Suprapubic skin (tissue), 4 donors: ENCODE measurements around the gene CA9.

Experiments used
- CTCF ChIP-seq, 2 donors: fragments of 200-600 bp in 1 of 2; fragments of 450-650 bp in 1 of 2; sonication (generic) in 1 of 2; IDR thresholded peaks; one replicate each; pipeline ENCODE4 v1.5.1; 2016 to 2019; ENCODE audit warnings: antibody characterized with exemption in 2 of 2, mild to moderate bottlenecking in 1 of 2, moderate library complexity in 1 of 2
- POLR2A ChIP-seq, 2 donors: fragments of 450-650 bp; IDR thresholded peaks; one replicate each; pipeline ENCODE4 v1.6.1; 2017; ENCODE audit warnings: antibody characterized with exemption in 2 of 2, mild to moderate bottlenecking in 2 of 2, moderate library complexity in 2 of 2
- POLR2AphosphoS5 ChIP-seq, 3 donors: sonication (generic); formaldehyde crosslinking; IDR thresholded peaks; one replicate each; pipeline ENCODE4 v1.6.1; 2017; ENCODE audit warnings: antibody characterized with exemption in 3 of 3

GRCh38 chr9:35726931-35727330 is 53.2 kb downstream of the CA9 start:
- TF ChIP-seq POLR2AphosphoS5 (IDR thresholded peaks at IDR 0.05) (no peak), CTCF (IDR thresholded peaks at IDR 0.05) (no peak), POLR2A (IDR thresholded peaks at IDR 0.05) (no peak)
